ENCODE results near the gene SRXN1.
"Not testable (repeated sequence)": the region's sequence is repeated elsewhere in the genome, so short reads cannot be mapped to it uniquely, and the experiment has no call there.

Gene SRXN1

GRCh38 chr20:653110-653589, at the start of gene SRXN1:
Gene SRXN1, minus strand, starts transcription at chr20:653200. Its CDS starts 15 bp downstream, at chr20:653185.
- Histone ChIP-seq H3K9me3 (no peaks in the 10 kb centered on the region), H3K4me1 (peaks cover 6% of the 10 kb centered on the region), H3K27me3 (ENCODE audit: low read depth) (no peaks in the 10 kb centered on the region), H3K4me3 (peak within 1 kb of the TSS; percentile 62), H3K36me3 (replicated peaks) (peaks cover 23% of the 10 kb centered on the region)
- in situ Hi-C loops (cut with MboI; ENCODE audit: low sequenced_read_pairs) = loop anchor here (5.0 kb wide), 1 partner anchor 301 kb away; no protein-coding TSS in a partner anchor
- DNase-seq (ENCODE audit: low spot score in 2 of 2) = peak; percentile 74 to 93

GRCh38 chr20:701401-702129, 48.6 kb upstream of the SRXN1 start:
- H3K27me3 ChIP-seq (ENCODE audit: low read depth) = peaks cover 3% of the 10 kb centered on the region; the same call in 1 of the 2 replicates
- no peak for DNase-seq (ENCODE audit: low spot score in 2 of 2)
- in situ Hi-C loops (cut with MboI; ENCODE audit: low sequenced_read_pairs) = no loop called here

GRCh38 chr20:699811-700338, 46.9 kb upstream of the SRXN1 start:
- H3K9me3 ChIP-seq = no peaks in the 10 kb centered on the region
- no peaks in the 10 kb centered on the region for H3K36me3 ChIP-seq (replicated peaks)
- H3K27me3 ChIP-seq (ENCODE audit: low read depth) = peaks cover 4% of the 10 kb centered on the region; the same call in 1 of the 2 replicates
- H3K4me1 ChIP-seq = no peaks in the 10 kb centered on the region
- H3K4me3 ChIP-seq = no peak overlapping the region
- in situ Hi-C loops (cut with MboI; ENCODE audit: low sequenced_read_pairs) = no loop called here
- DNase-seq (ENCODE audit: low spot score in 2 of 2) = no peak

More at GRCh38 chr20:701401-702129, 48.6 kb upstream of the SRXN1 start:
- no peaks in the 10 kb centered on the region for H3K9me3 ChIP-seq
- no peaks in the 10 kb centered on the region for H3K4me1 ChIP-seq
- H3K4me3 ChIP-seq = no peak overlapping the region
- H3K36me3 ChIP-seq (replicated peaks) = no peaks in the 10 kb centered on the region

GRCh38 chr20:699342-699741, 46.3 kb upstream of the SRXN1 start:
- in situ Hi-C loops (cut with MboI; ENCODE audit: low sequenced_read_pairs) = no loop called here
- Histone ChIP-seq H3K36me3 (replicated peaks) (no peaks in the 10 kb centered on the region), H3K9me3 (no peaks in the 10 kb centered on the region), H3K4me1 (no peaks in the 10 kb centered on the region), H3K27me3 (ENCODE audit: low read depth) (peaks cover 4% of the 10 kb centered on the region; the same call in 1 of the 2 replicates), H3K4me3 (no peak overlapping the region)
- no peak for DNase-seq (ENCODE audit: low spot score in 2 of 2)

- in situ Hi-C loops (cut with MboI; ENCODE audit: low sequenced_read_pairs) = no loop called here
- H3K36me3 ChIP-seq (replicated peaks) = no peaks in the 10 kb centered on the region
- H3K4me3 ChIP-seq = no peak overlapping the region
- no peaks in the 10 kb centered on the region for H3K9me3 ChIP-seq
- H3K4me1 ChIP-seq = no peaks in the 10 kb centered on the region
- H3K27me3 ChIP-seq (ENCODE audit: low read depth) = peaks cover 4% of the 10 kb centered on the region; the same call in 1 of the 2 replicates
- no peak for DNase-seq (ENCODE audit: low spot score in 2 of 2)
Observed at GRCh38 chr20:698276-698675, 45.3 kb upstream of the SRXN1 start.

GRCh38 chr20:697826-698225, 44.8 kb upstream of the SRXN1 start:
- Histone ChIP-seq H3K9me3 (no peaks in the 10 kb centered on the region), H3K36me3 (replicated peaks) (no peaks in the 10 kb centered on the region), H3K27me3 (ENCODE audit: low read depth) (peaks cover 4% of the 10 kb centered on the region; the same call in 1 of the 2 replicates), H3K4me1 (no peaks in the 10 kb centered on the region), H3K4me3 (no peak overlapping the region)
- DNase-seq (ENCODE audit: low spot score in 2 of 2) = no peak
- in situ Hi-C loops (cut with MboI; ENCODE audit: low sequenced_read_pairs) = no loop called here

- no peak for DNase-seq (ENCODE audit: low spot score in 2 of 2)
- no peaks in the 10 kb centered on the region for H3K4me1 ChIP-seq
- in situ Hi-C loops (cut with MboI; ENCODE audit: low sequenced_read_pairs) = no loop called here
- H3K9me3 ChIP-seq = no peaks in the 10 kb centered on the region
- H3K27me3 ChIP-seq (ENCODE audit: low read depth) = peaks cover 8% of the 10 kb centered on the region; the same call in 1 of the 2 replicates
- no peaks in the 10 kb centered on the region for H3K36me3 ChIP-seq (replicated peaks)
- H3K4me3 ChIP-seq = no peak overlapping the region
Observed at GRCh38 chr20:695165-695866, 42.3 kb upstream of the SRXN1 start.

- peaks cover 12% of the 10 kb centered on the region for H3K27me3 ChIP-seq (ENCODE audit: low read depth)
- H3K36me3 ChIP-seq (replicated peaks) = no peaks in the 10 kb centered on the region
- in situ Hi-C loops (cut with MboI; ENCODE audit: low sequenced_read_pairs) = no loop called here
- H3K4me3 ChIP-seq = no peak overlapping the region
- DNase-seq (ENCODE audit: low spot score in 2 of 2) = no peak
- no peaks in the 10 kb centered on the region for H3K9me3 ChIP-seq
- H3K4me1 ChIP-seq = no peaks in the 10 kb centered on the region
Observed at GRCh38 chr20:694496-694895, 41.5 kb upstream of the SRXN1 start.

GRCh38 chr20:693786-694185, 40.8 kb upstream of the SRXN1 start:
- in situ Hi-C loops (cut with MboI; ENCODE audit: low sequenced_read_pairs) = not testable (repeated sequence)

GRCh38 chr20:692044-692443, 39.0 kb upstream of the SRXN1 start:
- Histone ChIP-seq H3K27me3 (ENCODE audit: low read depth) (peaks cover 18% of the 10 kb centered on the region), H3K9me3 (no peaks in the 10 kb centered on the region), H3K36me3 (replicated peaks) (no peaks in the 10 kb centered on the region), H3K4me1 (no peaks in the 10 kb centered on the region), H3K4me3 (no peak overlapping the region)
- in situ Hi-C loops (cut with MboI; ENCODE audit: low sequenced_read_pairs) = no loop called here
- no peak for DNase-seq (ENCODE audit: low spot score in 2 of 2)

More at GRCh38 chr20:693786-694185, 40.8 kb upstream of the SRXN1 start:
- not testable (repeated sequence) for H3K36me3 ChIP-seq (replicated peaks); DNase-seq (ENCODE audit: low spot score in 2 of 2); H3K9me3 ChIP-seq; H3K4me1 ChIP-seq; H3K4me3 ChIP-seq
- H3K27me3 ChIP-seq (ENCODE audit: low read depth) = peaks cover 12% of the 10 kb centered on the region

- Histone ChIP-seq H3K27me3 (ENCODE audit: low read depth) (peaks cover 14% of the 10 kb centered on the region), H3K9me3 (no peaks in the 10 kb centered on the region), H3K4me3 (no peak overlapping the region), H3K36me3 (replicated peaks) (no peaks in the 10 kb centered on the region), H3K4me1 (no peaks in the 10 kb centered on the region)
- in situ Hi-C loops (cut with MboI; ENCODE audit: low sequenced_read_pairs) = no loop called here
- no peak for DNase-seq (ENCODE audit: low spot score in 2 of 2)
Observed at GRCh38 chr20:689947-690346, 36.9 kb upstream of the SRXN1 start.

GRCh38 chr20:689348-689747, 36.3 kb upstream of the SRXN1 start:
- in situ Hi-C loops (cut with MboI; ENCODE audit: low sequenced_read_pairs) = no loop called here
- no peaks in the 10 kb centered on the region for H3K4me1 ChIP-seq
- H3K9me3 ChIP-seq = no peaks in the 10 kb centered on the region
- peaks cover 14% of the 10 kb centered on the region for H3K27me3 ChIP-seq (ENCODE audit: low read depth)
- no peaks in the 10 kb centered on the region for H3K36me3 ChIP-seq (replicated peaks)
- no peak overlapping the region for H3K4me3 ChIP-seq
- no peak for DNase-seq (ENCODE audit: low spot score in 2 of 2)

GRCh38 chr20:688809-689212, 35.8 kb upstream of the SRXN1 start:
- Histone ChIP-seq H3K9me3 (no peaks in the 10 kb centered on the region), H3K4me3 (no peak overlapping the region), H3K27me3 (ENCODE audit: low read depth) (peaks cover 14% of the 10 kb centered on the region), H3K4me1 (no peaks in the 10 kb centered on the region), H3K36me3 (replicated peaks) (no peaks in the 10 kb centered on the region)
- in situ Hi-C loops (cut with MboI; ENCODE audit: low sequenced_read_pairs) = no loop called here
- no peak for DNase-seq (ENCODE audit: low spot score in 2 of 2)

Data from HAP-1 (cell line).